Activated naive CD4-positive, alpha-beta T cell treated with anti-CD3 and anti-CD28 coated beads for 36 hours (primary cell): ENCODE measurements around the gene PLEKHA5. TPM values are rescaled to one million over a fixed set of nuclear protein-coding genes. Genes with fewer than 3 reads are reported as not detected.
"Not testable (repeated sequence)": the region's sequence is repeated elsewhere in the genome, so short reads cannot be mapped to it uniquely, and the experiment has no call there.

Source experiments
- CTCF ChIA-PET: fragments of 350-600 bp; sonication (Branson Sonifier 250); formaldehyde crosslinking; loops from one replicate; lab custom pipeline; 2021; ENCODE audit warnings: antibody characterized with exemption; lab: Charles Lee
- DNase-seq: peaks from one replicate; pipeline ENCODE4 v3.0.0-alpha.2; 2020
- H3K27ac Mint-ChIP-seq: one replicate; pipeline ENCODE4 v1.8.0; 2021; ENCODE audit warnings: mild to moderate bottlenecking, mixed read lengths
- H3K27me3 Mint-ChIP-seq: one replicate; pipeline ENCODE4 v1.8.0; 2021; ENCODE audit warnings: low read depth, mixed read lengths
- H3K36me3 Mint-ChIP-seq: one replicate; pipeline ENCODE4 v1.8.0; 2021; ENCODE audit warnings: low read depth, mixed read lengths
- H3K4me1 Mint-ChIP-seq: one replicate; pipeline ENCODE4 v1.8.0; 2021; ENCODE audit warnings: low read depth, mixed read lengths
- H3K4me3 Mint-ChIP-seq: one replicate; pipeline ENCODE4 v1.8.0; 2021; ENCODE audit warnings: mild to moderate bottlenecking, moderate library complexity, mixed read lengths
- H3K9me3 Mint-ChIP-seq: one replicate; pipeline ENCODE4 v1.8.0; 2021; ENCODE audit warnings: mixed read lengths
- intact Hi-C: fragments of 100-400 bp; cut with micrococcal nuclease; formaldehyde crosslinking; loops from one replicate; pipeline ENCODE4 v1.15.1; 2023
- total RNA-seq, 2 experiments: library from RNA; stranded (reverse); gene quantifications; one replicate each; pipeline ENCODE4 v1.2.3, GENCODE V29; 2021

PLEKHA5 gene
- total RNA-seq, 2 experiments from 2014 or later = 0.69 to 0.81 TPM

- no peak for DNase-seq
- CTCF ChIA-PET = no interaction called here
- intact Hi-C loops = no loop called here
- Mint-ChIP-seq H3K4me1 (peaks cover 2% of the 10 kb centered on the region), H3K9me3 (peaks cover 9% of the 10 kb centered on the region), H3K4me3 (no peak overlapping the region), H3K27ac (no peak overlapping the region), H3K27me3 (no peaks in the 10 kb centered on the region), H3K36me3 (peaks cover 2% of the 10 kb centered on the region)
Observed at GRCh38 chr12:19351346-19351745, 221.8 kb downstream of the PLEKHA5 start.

- Mint-ChIP-seq H3K27me3 (no peaks in the 10 kb centered on the region), H3K4me3 (no peak overlapping the region), H3K36me3 (no peaks in the 10 kb centered on the region), H3K9me3 (no peaks in the 10 kb centered on the region), H3K27ac (no peak overlapping the region), H3K4me1 (no peaks in the 10 kb centered on the region)
- DNase-seq = no peak
- intact Hi-C loops = no loop called here
- CTCF ChIA-PET = no interaction called here
Observed at GRCh38 chr12:19369691-19370148, 240.2 kb downstream of the PLEKHA5 start.

GRCh38 chr12:19373586-19373985, 244.1 kb downstream of the PLEKHA5 start:
- DNase-seq = no peak
- Mint-ChIP-seq H3K36me3 (no peaks in the 10 kb centered on the region), H3K4me3 (no peak overlapping the region), H3K27me3 (no peaks in the 10 kb centered on the region), H3K9me3 (no peaks in the 10 kb centered on the region), H3K4me1 (no peaks in the 10 kb centered on the region), H3K27ac (no peak overlapping the region)
- intact Hi-C loops = no loop called here
- CTCF ChIA-PET = no interaction called here

DNA sequence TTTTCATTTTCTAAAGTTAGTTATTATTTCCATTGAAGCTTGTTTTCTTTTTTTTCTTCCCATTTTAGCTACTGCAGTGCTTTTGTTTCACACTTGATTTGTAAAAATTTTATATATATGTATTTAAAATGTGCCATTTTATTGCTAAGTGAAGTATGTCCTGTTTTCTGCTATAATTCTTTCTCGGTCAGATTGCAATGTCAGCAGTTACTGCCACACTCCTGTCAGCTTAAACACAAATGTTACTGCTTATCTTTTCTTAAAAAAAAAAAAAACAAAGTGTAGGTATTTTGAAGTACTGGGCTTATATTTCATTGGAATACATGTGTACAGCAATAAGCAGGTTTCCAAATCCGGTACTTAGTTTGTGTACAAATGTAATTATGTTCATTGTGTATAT, 246.4 kb downstream of the PLEKHA5 start:
- CTCF ChIA-PET = no interaction called here
- no peaks in the 10 kb centered on the region for H3K9me3 Mint-ChIP-seq
- no peak overlapping the region for H3K27ac Mint-ChIP-seq

GRCh38 chr12:19376691-19377090, 247.2 kb downstream of the PLEKHA5 start:
- Mint-ChIP-seq H3K27me3 (no peaks in the 10 kb centered on the region), H3K4me1 (no peaks in the 10 kb centered on the region), H3K36me3 (no peaks in the 10 kb centered on the region), H3K9me3 (no peaks in the 10 kb centered on the region), H3K27ac (no peak overlapping the region), H3K4me3 (no peak overlapping the region)
- no peak for DNase-seq
- intact Hi-C loops = no loop called here
- CTCF ChIA-PET = interaction anchor here (0.6 kb wide), 1 partner anchor 30 kb away, joined by 6 read pairs; no protein-coding TSS in a partner anchor

More for the DNA sequence above, 246.4 kb downstream of the PLEKHA5 start:
- H3K4me3 Mint-ChIP-seq = no peak overlapping the region
- intact Hi-C loops = no loop called here
- no peaks in the 10 kb centered on the region for H3K27me3 Mint-ChIP-seq
- DNase-seq = no peak
- no peaks in the 10 kb centered on the region for H3K36me3 Mint-ChIP-seq
- no peaks in the 10 kb centered on the region for H3K4me1 Mint-ChIP-seq

DNA sequence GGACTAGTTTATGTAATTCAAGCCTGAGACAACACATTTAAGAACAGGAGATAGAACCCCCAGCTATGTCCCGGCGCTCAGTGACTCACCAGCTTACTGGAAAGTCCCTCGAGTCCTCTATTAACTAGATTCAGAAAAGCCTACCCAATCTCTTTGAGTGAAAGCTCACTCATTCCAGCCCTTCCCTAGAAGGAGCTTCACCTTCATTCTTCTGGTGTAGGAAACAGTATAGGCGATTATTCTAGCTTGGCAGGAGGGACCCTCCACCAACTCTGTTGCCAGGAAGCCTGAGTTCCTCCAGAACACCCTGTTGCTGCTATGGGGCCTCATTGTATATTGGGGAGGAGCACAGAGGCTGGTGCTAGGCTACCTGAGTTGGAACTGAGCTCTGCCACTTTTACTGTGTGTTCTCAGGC, 252.6 kb downstream of the PLEKHA5 start:
- Mint-ChIP-seq H3K27me3 (no peaks in the 10 kb centered on the region), H3K36me3 (no peaks in the 10 kb centered on the region), H3K9me3 (no peaks in the 10 kb centered on the region), H3K4me3 (no peak overlapping the region), H3K4me1 (peaks cover 10% of the 10 kb centered on the region), H3K27ac (peak overlapping the region; percentile 66)
- CTCF ChIA-PET = no interaction called here
- intact Hi-C loops = loop anchor here (1.0 to 2.0 kb wide), 3 partner anchors 50 to 171 kb away; no protein-coding TSS in a partner anchor
- peak; percentile 83 for DNase-seq

DNA sequence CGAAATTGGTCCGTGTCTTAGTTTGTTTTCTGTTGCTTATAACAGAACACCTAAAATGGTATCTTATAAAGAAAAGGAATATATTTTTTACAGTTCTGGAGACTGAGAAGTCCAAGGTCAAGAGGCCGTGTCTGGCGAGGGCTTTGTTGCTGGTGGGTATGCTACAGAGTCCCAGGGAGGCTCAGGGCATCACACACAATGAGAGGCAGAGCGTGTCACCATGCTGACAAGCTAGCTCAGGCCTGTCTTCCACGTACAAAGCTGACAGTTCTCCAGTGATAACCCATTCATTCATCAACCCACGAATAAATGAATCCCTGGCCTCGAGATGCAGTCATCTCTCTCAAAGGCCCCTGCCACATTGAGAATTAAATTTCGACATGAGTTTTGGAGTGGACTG, 253.0 kb downstream of the PLEKHA5 start:
- Mint-ChIP-seq H3K36me3 (no peaks in the 10 kb centered on the region), H3K27me3 (no peaks in the 10 kb centered on the region), H3K9me3 (no peaks in the 10 kb centered on the region), H3K4me3 (no peak overlapping the region), H3K27ac (peak overlapping the region; percentile 66), H3K4me1 (peaks cover 10% of the 10 kb centered on the region)
- CTCF ChIA-PET = no interaction called here
- intact Hi-C loops = loop anchor here (1.0 to 2.0 kb wide), 3 partner anchors 50 to 170 kb away; no protein-coding TSS in a partner anchor
- DNase-seq = no peak

DNA sequence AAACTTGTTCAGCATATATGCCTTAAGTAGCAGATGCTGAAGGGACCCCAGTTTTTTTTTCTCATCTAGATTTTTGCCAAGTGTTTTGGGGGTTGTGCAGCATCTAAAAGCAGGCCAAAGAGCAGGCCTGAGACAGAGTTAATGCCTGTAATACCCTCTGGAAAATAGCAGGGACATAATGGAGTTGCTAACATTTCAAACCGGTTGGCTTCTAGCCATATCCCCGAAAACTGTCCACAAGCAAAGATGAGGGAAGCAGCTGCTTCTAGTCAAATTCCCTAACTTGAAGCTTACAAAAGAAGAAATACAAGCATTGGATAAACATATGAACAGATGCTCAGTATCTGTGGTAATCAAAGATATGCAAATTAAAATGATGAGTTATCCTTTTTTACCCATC, 257.6 kb downstream of the PLEKHA5 start:
- H3K9me3 Mint-ChIP-seq = no peaks in the 10 kb centered on the region
- H3K27ac Mint-ChIP-seq = no peak overlapping the region

GRCh38 chr12:19388131-19388549, 258.6 kb downstream of the PLEKHA5 start:
- peaks cover 4% of the 10 kb centered on the region for H3K4me1 Mint-ChIP-seq
- intact Hi-C loops = no loop called here
- H3K36me3 Mint-ChIP-seq = no peaks in the 10 kb centered on the region
- H3K9me3 Mint-ChIP-seq = no peaks in the 10 kb centered on the region
- H3K27ac Mint-ChIP-seq = no peak overlapping the region
- no peak overlapping the region for H3K4me3 Mint-ChIP-seq
- no peaks in the 10 kb centered on the region for H3K27me3 Mint-ChIP-seq
- CTCF ChIA-PET = no interaction called here
- no peak for DNase-seq

More for the DNA sequence above, 257.6 kb downstream of the PLEKHA5 start:
- intact Hi-C loops = no loop called here
- H3K27me3 Mint-ChIP-seq = no peaks in the 10 kb centered on the region
- H3K36me3 Mint-ChIP-seq = no peaks in the 10 kb centered on the region
- CTCF ChIA-PET = no interaction called here
- H3K4me3 Mint-ChIP-seq = no peak overlapping the region
- H3K4me1 Mint-ChIP-seq = peaks cover 7% of the 10 kb centered on the region
- DNase-seq = no peak

GRCh38 chr12:19390051-19390598, 260.6 kb downstream of the PLEKHA5 start:
- no peaks in the 10 kb centered on the region for H3K27me3 Mint-ChIP-seq
- no peak overlapping the region for H3K27ac Mint-ChIP-seq
- no peak for DNase-seq
- intact Hi-C loops = no loop called here
- H3K36me3 Mint-ChIP-seq = no peaks in the 10 kb centered on the region
- no peaks in the 10 kb centered on the region for H3K4me1 Mint-ChIP-seq
- no peaks in the 10 kb centered on the region for H3K9me3 Mint-ChIP-seq
- CTCF ChIA-PET = interaction anchor here (0.6 kb wide), 1 partner anchor 168 kb away, joined by 5 read pairs; no protein-coding TSS in a partner anchor
- H3K4me3 Mint-ChIP-seq = no peak overlapping the region

- H3K4me3 Mint-ChIP-seq, intact Hi-C loops, H3K27ac Mint-ChIP-seq, H3K4me1 Mint-ChIP-seq, H3K27me3 Mint-ChIP-seq, DNase-seq, H3K36me3 Mint-ChIP-seq, H3K9me3 Mint-ChIP-seq, CTCF ChIA-PET: not testable (repeated sequence)
Observed at GRCh38 chr12:19392644-19393043, 263.1 kb downstream of the PLEKHA5 start.

GRCh38 chr12:19394385-19394784, 264.9 kb downstream of the PLEKHA5 start:
- H3K36me3 Mint-ChIP-seq = no peaks in the 10 kb centered on the region
- DNase-seq = no peak
- H3K9me3 Mint-ChIP-seq = no peaks in the 10 kb centered on the region
- H3K27ac Mint-ChIP-seq = no peak overlapping the region
- no peaks in the 10 kb centered on the region for H3K4me1 Mint-ChIP-seq
- intact Hi-C loops = no loop called here
- no peaks in the 10 kb centered on the region for H3K27me3 Mint-ChIP-seq
- CTCF ChIA-PET = no interaction called here
- H3K4me3 Mint-ChIP-seq = no peak overlapping the region

DNA sequence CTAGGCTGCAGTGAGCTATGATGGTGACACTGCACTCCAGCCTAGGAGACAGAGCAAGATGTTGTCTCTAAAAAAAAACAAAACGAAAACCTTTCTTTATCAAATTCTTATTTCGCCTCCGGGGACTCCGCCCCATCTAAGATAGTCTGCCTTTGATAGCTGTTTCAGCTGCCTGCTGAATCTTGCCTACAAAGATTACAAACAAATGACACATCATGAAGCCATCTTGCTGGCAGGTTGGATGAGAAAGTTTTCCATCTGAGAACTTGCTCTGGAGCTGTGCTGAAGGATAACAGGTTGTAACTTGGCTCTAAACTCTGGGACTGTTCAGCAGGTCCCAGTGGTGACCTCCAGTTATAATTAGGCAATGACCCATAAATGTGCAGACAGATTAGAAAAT, 268.0 kb downstream of the PLEKHA5 start:
- H3K4me1 Mint-ChIP-seq = no peaks in the 10 kb centered on the region
- H3K27me3 Mint-ChIP-seq = no peaks in the 10 kb centered on the region
- H3K4me3 Mint-ChIP-seq = no peak overlapping the region
- intact Hi-C loops = no loop called here
- H3K27ac Mint-ChIP-seq = no peak overlapping the region
- no peaks in the 10 kb centered on the region for H3K36me3 Mint-ChIP-seq
- CTCF ChIA-PET = no interaction called here
- DNase-seq = no peak
- H3K9me3 Mint-ChIP-seq = no peaks in the 10 kb centered on the region
